Liver (tissue), 3 donors: ENCODE data around the gene ZBTB4.

Experiments used
- FOXA1 ChIP-seq: IDR thresholded peaks from 2 replicates; pipeline ENCODE4 v1.6.1; 2016; ENCODE audit warnings: antibody characterized with exemption
- GABPA ChIP-seq, 2 donors: IDR thresholded peaks in 1 of 2; conservative IDR thresholded peaks in 1 of 2; 2 replicates each; pipeline ENCODE4 v1.6.1; 2016; ENCODE audit warnings: antibody characterized with exemption in 2 of 2, mild to moderate bottlenecking in 1 of 2, moderate library complexity in 1 of 2
- RXRA ChIP-seq, 2 donors: IDR thresholded peaks; 2 replicates each; pipeline ENCODE4 v1.6.1; 2017 to 2018; ENCODE audit warnings: antibody characterized with exemption in 2 of 2, mild to moderate bottlenecking in 1 of 2
- TAF1 ChIP-seq: conservative IDR thresholded peaks from 2 replicates; pipeline ENCODE4 v1.6.1; 2016; ENCODE audit warnings: antibody characterized with exemption, mild to moderate bottlenecking
- YY1 ChIP-seq: IDR thresholded peaks from 2 replicates; pipeline ENCODE4 v1.6.1; 2016; ENCODE audit warnings: antibody characterized with exemption, mild to moderate bottlenecking
- TF ChIP-seq, protein P1 (sequence below): fragments of 150-350 bp; IDR thresholded peaks from 2 replicates; pipeline ENCODE4 v1.5.1; 2017; ENCODE audit warnings: improper control_type of control experiment, low read depth, low read length; ENCODE audit not compliant: missing input control
- TF ChIP-seq, protein P2 (sequence below): IDR thresholded peaks from 2 replicates; pipeline ENCODE4 v1.6.1; 2016; ENCODE audit warnings: antibody characterized with exemption
- TF ChIP-seq, protein P3 (sequence below): IDR thresholded peaks from 2 replicates; pipeline ENCODE4 v1.6.1; 2016; ENCODE audit warnings: antibody characterized with exemption, mild to moderate bottlenecking
- TF ChIP-seq, protein P4 (sequence below): IDR thresholded peaks from 2 replicates; pipeline ENCODE4 v1.6.1; 2016; ENCODE audit warnings: antibody characterized with exemption
- TF ChIP-seq, protein P5 (sequence below): IDR thresholded peaks from 2 replicates; pipeline ENCODE4 v1.6.1; 2016; ENCODE audit warnings: antibody characterized with exemption
- donor health status: healthy.
- donor health status: healthy.

DNA sequence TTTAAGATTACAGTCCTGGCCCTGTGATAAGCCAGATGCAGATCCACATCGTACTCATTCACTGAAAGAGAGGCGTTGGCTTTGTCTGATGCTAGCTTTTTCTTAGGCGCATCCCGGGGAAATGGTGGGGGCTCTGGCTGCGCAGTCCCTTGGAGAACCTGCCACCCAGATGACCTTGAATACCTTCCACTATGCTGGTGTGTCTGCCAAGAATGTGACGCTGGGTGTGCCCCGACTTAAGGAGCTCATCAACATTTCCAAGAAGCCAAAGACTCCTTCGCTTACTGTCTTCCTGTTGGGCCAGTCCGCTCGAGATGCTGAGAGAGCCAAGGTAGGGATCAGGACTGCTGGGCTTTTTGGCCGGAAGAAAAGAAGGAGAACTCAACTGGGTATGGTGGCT, 28.7 kb upstream of the ZBTB4 start:
- TF ChIP-seq, protein P1, sequence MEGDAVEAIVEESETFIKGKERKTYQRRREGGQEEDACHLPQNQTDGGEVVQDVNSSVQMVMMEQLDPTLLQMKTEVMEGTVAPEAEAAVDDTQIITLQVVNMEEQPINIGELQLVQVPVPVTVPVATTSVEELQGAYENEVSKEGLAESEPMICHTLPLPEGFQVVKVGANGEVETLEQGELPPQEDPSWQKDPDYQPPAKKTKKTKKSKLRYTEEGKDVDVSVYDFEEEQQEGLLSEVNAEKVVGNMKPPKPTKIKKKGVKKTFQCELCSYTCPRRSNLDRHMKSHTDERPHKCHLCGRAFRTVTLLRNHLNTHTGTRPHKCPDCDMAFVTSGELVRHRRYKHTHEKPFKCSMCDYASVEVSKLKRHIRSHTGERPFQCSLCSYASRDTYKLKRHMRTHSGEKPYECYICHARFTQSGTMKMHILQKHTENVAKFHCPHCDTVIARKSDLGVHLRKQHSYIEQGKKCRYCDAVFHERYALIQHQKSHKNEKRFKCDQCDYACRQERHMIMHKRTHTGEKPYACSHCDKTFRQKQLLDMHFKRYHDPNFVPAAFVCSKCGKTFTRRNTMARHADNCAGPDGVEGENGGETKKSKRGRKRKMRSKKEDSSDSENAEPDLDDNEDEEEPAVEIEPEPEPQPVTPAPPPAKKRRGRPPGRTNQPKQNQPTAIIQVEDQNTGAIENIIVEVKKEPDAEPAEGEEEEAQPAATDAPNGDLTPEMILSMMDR = no peak
- TF ChIP-seq, protein P2, sequence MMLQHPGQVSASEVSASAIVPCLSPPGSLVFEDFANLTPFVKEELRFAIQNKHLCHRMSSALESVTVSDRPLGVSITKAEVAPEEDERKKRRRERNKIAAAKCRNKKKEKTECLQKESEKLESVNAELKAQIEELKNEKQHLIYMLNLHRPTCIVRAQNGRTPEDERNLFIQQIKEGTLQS = no peak
- TF ChIP-seq, protein P3, sequence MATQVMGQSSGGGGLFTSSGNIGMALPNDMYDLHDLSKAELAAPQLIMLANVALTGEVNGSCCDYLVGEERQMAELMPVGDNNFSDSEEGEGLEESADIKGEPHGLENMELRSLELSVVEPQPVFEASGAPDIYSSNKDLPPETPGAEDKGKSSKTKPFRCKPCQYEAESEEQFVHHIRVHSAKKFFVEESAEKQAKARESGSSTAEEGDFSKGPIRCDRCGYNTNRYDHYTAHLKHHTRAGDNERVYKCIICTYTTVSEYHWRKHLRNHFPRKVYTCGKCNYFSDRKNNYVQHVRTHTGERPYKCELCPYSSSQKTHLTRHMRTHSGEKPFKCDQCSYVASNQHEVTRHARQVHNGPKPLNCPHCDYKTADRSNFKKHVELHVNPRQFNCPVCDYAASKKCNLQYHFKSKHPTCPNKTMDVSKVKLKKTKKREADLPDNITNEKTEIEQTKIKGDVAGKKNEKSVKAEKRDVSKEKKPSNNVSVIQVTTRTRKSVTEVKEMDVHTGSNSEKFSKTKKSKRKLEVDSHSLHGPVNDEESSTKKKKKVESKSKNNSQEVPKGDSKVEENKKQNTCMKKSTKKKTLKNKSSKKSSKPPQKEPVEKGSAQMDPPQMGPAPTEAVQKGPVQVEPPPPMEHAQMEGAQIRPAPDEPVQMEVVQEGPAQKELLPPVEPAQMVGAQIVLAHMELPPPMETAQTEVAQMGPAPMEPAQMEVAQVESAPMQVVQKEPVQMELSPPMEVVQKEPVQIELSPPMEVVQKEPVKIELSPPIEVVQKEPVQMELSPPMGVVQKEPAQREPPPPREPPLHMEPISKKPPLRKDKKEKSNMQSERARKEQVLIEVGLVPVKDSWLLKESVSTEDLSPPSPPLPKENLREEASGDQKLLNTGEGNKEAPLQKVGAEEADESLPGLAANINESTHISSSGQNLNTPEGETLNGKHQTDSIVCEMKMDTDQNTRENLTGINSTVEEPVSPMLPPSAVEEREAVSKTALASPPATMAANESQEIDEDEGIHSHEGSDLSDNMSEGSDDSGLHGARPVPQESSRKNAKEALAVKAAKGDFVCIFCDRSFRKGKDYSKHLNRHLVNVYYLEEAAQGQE = no peak
- no peak for TF ChIP-seq YY1
- no peak for TF ChIP-seq RXRA (IDR thresholded peaks at IDR 0.05)
- no peak for TF ChIP-seq TAF1
- no peak for TF ChIP-seq GABPA (IDR thresholded peaks at IDR 0.05 in 1 of 2, conservative IDR thresholded peaks at IDR 0.05 in 1 of 2)
- no peak for TF ChIP-seq FOXA1
- TF ChIP-seq, protein P4, sequence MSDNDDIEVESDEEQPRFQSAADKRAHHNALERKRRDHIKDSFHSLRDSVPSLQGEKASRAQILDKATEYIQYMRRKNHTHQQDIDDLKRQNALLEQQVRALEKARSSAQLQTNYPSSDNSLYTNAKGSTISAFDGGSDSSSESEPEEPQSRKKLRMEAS = no peak
- TF ChIP-seq, protein P5, sequence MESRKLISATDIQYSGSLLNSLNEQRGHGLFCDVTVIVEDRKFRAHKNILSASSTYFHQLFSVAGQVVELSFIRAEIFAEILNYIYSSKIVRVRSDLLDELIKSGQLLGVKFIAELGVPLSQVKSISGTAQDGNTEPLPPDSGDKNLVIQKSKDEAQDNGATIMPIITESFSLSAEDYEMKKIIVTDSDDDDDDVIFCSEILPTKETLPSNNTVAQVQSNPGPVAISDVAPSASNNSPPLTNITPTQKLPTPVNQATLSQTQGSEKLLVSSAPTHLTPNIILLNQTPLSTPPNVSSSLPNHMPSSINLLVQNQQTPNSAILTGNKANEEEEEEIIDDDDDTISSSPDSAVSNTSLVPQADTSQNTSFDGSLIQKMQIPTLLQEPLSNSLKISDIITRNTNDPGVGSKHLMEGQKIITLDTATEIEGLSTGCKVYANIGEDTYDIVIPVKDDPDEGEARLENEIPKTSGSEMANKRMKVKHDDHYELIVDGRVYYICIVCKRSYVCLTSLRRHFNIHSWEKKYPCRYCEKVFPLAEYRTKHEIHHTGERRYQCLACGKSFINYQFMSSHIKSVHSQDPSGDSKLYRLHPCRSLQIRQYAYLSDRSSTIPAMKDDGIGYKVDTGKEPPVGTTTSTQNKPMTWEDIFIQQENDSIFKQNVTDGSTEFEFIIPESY = no peak
